ENCODE data around the gene ERG. TPM values are rescaled to one million over a fixed set of nuclear protein-coding genes. Genes with fewer than 3 reads are reported as not detected.

Gene ERG
- total and polyA plus RNA-seq, 2 experiments from 2014 or later: 0.14 to 0.44 TPM

GRCh38 chr21:38436341-38436740 is 61.9 kb downstream of the ERG start:
- Histone ChIP-seq H3F3A (replicated peaks; ENCODE audit: low read depth) (no peaks in the 10 kb centered on the region), H3K27ac (ENCODE audit: low read depth) (no peak overlapping the region), H3K79me2 (replicated peaks; ENCODE audit: insufficient read depth) (no peaks in the 10 kb centered on the region), H3K36me3 (ENCODE audit: insufficient read depth) (no peaks in the 10 kb centered on the region), H3K27me3 (ENCODE audit: insufficient read depth) (no peaks in the 10 kb centered on the region), H3K9me2 (ENCODE audit: insufficient read depth) (no peaks in the 10 kb centered on the region), H3K4me3 (no peak overlapping the region), H2AFZ (no peak overlapping the region), H3K4me1 (ENCODE audit: insufficient read depth) (no peaks in the 10 kb centered on the region), H4K20me1 (replicated peaks; ENCODE audit: insufficient read depth) (no peaks in the 10 kb centered on the region), H3K4me2 (no peak overlapping the region)
- DNase-seq (ENCODE audit: low spot score) (no peak), ATAC-seq (no peak)
- Mint-ChIP-seq H3K4me3 (no peak overlapping the region), H3K27ac (no peak overlapping the region), H3K36me3 (ENCODE audit: low read depth) (no peaks in the 10 kb centered on the region; the same call in 2 of the 3 replicates), H3K9me3 (no peaks in the 10 kb centered on the region), H3K27me3 (ENCODE audit: insufficient read depth, low read depth, poor library complexity) (peaks cover 7% of the 10 kb centered on the region), H3K4me1 (peaks cover 2% of the 10 kb centered on the region; the same call in 2 of the 3 replicates)
- TF ChIP-seq ZNF462 (CRISPR knock-in tag; IDR thresholded peaks at IDR 0.05) (no peak), JUNB (IDR thresholded peaks at IDR 0.05; ENCODE audit: unreplicated experiment) (no peak), EZH2 (IDR thresholded peaks at IDR 0.05; ENCODE audit: low read depth, unreplicated experiment) (no peak), NANOG (IDR thresholded peaks at IDR 0.05; ENCODE audit: borderline replicate concordance) (no peak), REST (IDR thresholded peaks at IDR 0.05; ENCODE audit: unreplicated experiment) (no peak), POLR2AphosphoS5 (IDR thresholded peaks at IDR 0.05; ENCODE audit: low read depth) (no peak), CREB1 (CRISPR knock-in tag; IDR thresholded peaks at IDR 0.05; ENCODE audit: low read depth) (no peak), ETS1 (IDR thresholded peaks at IDR 0.05) (no peak), ZNF331 (CRISPR knock-in tag; IDR thresholded peaks at IDR 0.05; ENCODE audit: low read depth) (no peak), ZNF114 (CRISPR knock-in tag; IDR thresholded peaks at IDR 0.05) (no peak), STAT1 (IDR thresholded peaks at IDR 0.05; ENCODE audit: unreplicated experiment) (no peak), CTCF (conservative IDR thresholded peaks at IDR 0.05; ENCODE audit: low read depth in 2 of 2) (no peak), EZH2phosphoT487 (IDR thresholded peaks at IDR 0.05; ENCODE audit: unreplicated experiment) (no peak)
